Left renal pelvis (tissue), 4 donors: ENCODE results near the gene FLRT1. TPM values are rescaled to one million over a fixed set of nuclear protein-coding genes. Genes with fewer than 3 reads are reported as not detected.

Experiments used
- DNase-seq, 4 donors: peaks; one replicate each; pipeline ENCODE4 v3.0.0-alpha.2; 2013; ENCODE audit warnings: low read depth in 4 of 4, low spot score in 3 of 4
- polyA plus RNA-seq, 4 donors: library from polyadenylated mRNA; unstranded; fragments of 120-200 nt; gene quantifications; one replicate each; pipeline ENCODE4 v1.2.1, GENCODE V29; 2013; ENCODE audit not compliant: insufficient read length in 4 of 4

The FLRT1 gene
- polyA plus RNA-seq, 4 donors: 2.1 to 5.5 (median 3.5) TPM

- DNase-seq: no peak
These were observed 28.8 kb downstream of the FLRT1 start for GRCh38 chr11:64064374-64065140.

- DNase-seq: no peak
These were observed 29.4 kb downstream of the FLRT1 start for GRCh38 chr11:64065141-64065465.

- DNase-seq: no peak
These were observed 30.0 kb downstream of the FLRT1 start for GRCh38 chr11:64065712-64066111.

DNA sequence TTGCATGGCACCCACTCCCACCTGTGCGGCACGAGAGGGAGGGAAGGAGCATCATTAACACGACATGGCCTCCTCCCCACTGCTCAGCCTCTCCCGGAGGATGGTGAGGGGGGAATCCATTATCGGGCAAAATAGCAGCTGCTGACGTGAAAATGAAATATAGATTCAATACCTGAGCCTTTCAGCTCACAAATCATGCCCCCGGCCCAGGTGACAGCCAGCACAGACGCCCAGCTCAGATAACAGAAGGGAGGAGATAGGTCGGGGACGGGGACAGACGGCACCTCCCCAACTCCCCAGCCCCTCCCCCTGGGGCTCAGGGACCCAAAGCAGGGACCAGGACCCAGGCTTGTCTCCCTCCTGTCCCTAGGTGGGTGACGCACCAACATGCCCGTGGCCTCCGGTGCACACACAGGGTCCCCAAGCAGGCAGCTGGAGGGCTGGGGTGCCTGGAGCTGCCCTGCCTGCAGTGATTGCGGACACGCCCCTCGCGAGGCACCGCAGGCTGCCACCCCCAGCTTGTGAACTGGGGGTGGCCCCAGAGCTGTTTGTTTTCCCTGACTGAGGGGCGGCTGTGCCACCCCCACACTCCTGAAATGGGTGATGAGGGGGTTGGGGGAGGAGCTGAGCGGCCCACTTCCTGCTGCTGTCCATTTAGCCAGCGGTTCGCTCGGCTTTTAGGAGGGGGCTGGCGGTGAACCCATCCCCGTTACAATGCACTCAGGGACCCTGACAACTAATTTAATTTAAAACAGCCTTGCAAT lies 31.7 kb downstream of the FLRT1 start:
- no peak for DNase-seq

DNA sequence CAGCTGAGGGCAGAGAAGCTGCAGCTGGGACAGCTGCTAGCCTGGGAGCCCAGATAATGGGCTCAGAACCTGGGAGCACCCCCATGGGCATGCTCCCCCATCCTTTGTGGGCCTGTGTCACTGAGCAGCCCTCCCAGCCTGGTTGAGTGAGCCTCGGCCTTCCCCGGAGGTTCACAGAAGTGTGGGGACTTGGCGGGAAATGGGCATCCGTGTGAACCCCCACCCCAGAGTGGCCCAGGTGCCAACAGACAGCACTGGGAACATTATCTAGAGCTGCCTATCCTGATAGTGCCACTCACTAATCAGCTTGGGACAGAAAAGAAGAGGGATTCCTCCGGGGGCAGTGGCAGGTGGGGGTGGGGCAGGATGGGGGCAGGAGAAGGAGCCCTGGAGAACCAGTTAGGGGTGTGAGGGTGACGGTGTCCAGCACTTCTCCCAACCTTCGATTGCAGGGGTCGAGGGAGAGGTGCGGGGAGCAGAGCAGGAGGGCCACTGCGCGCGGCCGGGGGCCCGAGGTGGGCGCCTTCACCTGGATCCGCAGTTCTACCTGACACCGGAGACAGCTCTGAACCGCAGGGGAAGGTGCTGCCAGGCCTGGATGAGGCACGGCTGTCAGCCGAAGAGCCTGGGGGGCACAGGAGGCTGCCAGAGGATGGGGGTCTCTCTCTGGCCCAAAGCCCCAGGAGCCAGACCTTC lies 33.1 kb downstream of the FLRT1 start:
- no peak for DNase-seq

GRCh38 chr11:64069401-64070313 lies 33.9 kb downstream of the FLRT1 start:
- no peak for DNase-seq

DNA sequence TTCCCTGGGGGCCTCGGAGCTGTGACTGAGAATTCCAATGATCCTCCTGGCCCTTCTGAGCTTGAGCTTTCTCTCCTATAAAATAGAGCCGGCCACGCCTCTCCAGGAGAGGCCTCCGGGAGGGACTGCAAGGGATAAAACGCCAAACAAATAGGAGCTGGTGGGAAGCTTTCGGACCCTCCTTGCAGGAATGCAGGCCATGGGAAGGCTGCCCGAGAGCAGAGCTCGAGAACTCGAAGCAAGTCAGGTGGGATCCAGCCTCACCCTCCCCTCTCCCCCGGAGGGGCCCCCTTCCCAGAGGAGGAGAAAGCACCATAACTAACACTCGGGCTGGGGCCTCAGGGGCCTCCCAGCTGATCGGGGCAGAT lies 34.6 kb downstream of the FLRT1 start:
- no peak for DNase-seq

GRCh38 chr11:64071849-64072248 lies 36.1 kb downstream of the FLRT1 start:
- DNase-seq: no peak

GRCh38 chr11:64072403-64072802 lies 36.7 kb downstream of the FLRT1 start:
- no peak for DNase-seq

DNA sequence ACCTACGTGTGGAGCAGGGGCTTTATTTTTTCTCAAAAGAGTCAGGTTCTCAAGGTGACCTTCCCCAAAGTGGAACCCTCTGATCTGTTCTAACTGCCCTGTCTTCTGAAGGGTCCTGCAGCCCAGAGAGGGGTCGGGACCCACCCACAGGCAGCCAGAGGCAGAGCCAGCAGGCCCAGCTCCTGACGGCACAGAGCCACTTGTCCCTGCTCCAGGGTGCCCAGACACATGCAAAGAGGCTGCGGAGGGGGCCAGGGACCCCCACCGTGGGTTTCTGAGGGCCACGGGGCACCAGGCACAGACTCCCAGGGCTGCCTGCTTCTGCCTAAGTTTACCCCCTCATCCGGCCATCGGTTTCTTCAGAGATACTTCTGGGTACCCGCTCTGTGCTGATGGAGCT lies 37.1 kb downstream of the FLRT1 start:
- DNase-seq: no peak

DNA sequence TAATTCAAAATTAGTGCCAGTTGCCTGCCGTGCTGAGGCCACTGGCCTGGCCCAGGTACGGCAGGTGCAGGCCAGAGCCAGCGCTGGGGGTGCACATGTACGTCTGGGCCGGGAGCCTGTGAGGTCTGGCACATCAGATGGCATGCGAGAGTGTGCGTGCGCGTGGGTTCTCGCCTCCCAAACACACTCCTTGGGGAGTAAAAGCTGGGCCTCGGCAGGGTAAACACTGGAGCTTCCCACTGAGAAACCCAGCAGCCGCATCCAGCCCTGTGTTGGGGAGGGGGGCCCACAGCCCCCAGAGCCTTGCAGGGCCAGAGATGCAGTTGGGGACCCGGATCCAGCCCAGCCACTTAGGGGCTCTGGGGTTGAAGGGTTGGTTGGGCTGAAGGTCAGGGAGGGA lies 37.8 kb downstream of the FLRT1 start:
- DNase-seq: no peak

GRCh38 chr11:64074239-64074638 lies 38.5 kb downstream of the FLRT1 start:
- no peak for DNase-seq

GRCh38 chr11:64076758-64077157 lies 41.0 kb downstream of the FLRT1 start:
- no peak for DNase-seq

DNA sequence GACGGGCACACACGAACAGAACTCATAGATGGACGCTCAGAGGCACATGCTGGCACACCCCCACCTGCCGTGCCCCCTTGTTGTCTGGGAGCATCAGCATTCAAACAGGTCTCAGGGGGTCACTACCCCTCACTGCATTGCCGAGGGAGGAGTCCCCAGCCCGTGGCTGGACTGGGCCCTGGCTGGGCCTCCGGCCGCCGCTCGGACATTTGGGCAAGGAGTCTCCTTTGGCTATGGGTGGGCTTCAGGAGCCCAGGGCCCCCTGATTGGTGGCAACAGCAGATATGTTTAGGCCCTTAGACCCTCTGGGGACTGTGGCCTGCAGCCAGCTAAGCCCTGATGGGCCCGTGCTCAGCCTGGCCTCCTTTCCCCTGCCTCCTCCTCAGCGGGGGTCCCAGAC lies 41.9 kb downstream of the FLRT1 start:
- DNase-seq: no peak

DNA sequence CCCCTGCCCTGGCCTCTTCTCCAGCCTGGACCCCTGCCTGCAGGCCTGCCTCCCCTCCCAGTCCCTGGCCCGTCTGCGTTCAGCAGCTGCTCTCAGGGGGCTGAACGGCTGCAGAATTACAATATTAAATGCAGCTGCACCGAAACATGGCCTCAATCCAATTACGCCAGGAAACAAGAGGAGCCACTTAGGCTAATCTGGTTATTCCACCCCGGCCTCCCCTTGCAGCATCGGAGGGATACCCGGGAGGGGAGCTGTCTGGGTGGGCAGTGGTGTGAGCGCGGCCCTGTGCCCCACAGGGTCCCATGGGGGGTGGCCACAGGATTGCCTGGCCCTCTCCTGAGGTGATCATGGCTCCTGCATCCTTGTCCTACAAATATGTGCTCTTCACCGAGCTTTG lies 42.6 kb downstream of the FLRT1 start:
- no peak for DNase-seq

DNA sequence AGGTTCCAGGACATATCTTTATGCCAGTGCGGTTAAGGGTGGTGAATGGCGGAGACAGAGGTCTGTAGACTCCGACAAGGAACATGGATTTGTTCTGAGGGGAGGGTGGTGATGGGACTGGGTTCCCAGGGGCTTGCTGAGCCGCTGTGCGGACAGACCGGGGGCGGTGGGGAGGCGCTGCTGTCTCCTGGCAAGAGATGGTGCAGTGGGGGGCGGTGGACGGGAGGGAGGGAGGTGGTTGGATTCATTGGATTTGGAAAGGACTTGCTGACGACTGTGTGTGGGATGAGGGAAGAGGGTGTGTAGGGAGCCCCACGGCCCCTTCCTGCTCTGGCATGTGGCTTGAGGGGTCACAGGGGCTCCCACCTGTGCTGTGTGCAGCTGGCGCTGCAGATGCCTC lies 43.2 kb downstream of the FLRT1 start:
- no peak for DNase-seq

- DNase-seq: no peak
These were observed 44.7 kb downstream of the FLRT1 start for GRCh38 chr11:64080390-64080789.

DNA sequence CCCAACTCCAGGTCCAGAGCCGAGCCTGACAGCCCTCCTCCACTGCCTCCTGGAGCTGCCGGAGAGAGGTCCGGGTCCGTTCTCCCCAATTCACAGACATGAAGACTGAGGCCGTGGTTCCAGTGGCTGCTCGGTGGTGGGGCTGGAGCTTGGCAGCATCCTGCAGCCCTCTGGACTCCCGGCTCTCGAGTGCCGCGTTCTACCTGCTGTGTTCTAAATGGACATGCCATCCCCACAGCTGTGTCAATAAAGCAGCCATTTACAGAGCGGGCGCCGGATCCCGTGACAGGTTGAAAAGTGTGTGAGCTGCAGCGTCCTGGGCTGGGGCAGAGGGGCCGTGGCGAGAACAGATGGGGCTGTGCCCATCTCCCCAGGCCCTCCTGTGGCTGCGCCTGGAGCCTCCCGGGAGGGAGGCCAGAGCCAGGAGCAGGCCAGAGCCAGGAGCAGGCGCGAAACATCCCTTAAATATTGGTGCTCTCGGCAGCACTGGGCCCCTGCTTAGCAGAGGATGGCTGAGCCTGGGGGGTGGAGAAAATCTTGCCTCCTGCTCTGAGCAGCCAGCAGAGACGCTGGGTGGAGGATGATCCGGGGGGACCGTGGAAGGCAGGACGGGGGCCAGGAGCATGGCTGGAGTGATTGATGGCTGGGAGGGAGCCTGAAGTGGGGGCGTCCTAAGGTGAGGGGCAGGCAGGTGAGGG lies 46.2 kb downstream of the FLRT1 start:
- DNase-seq: no peak

GRCh38 chr11:64083398-64084080 lies 47.8 kb downstream of the FLRT1 start:
- no peak for DNase-seq
